Left lung (tissue), 10 donors: ENCODE data around the gene GFER. TPM values are rescaled to one million over a fixed set of nuclear protein-coding genes. Genes with fewer than 3 reads are reported as not detected.

Source experiments
- ATAC-seq: fragments of 200-7000 bp; cut with Tn5 transposase; one replicate; pipeline ENCODE4 v1.9.1; 2020; ENCODE audit warnings: moderate library complexity
- DNase-seq, 4 donors: peaks; one replicate each; pipeline ENCODE4 v3.0.0-alpha.2; 2013 to 2020
- H3K27ac ChIP-seq, 2 donors: fragments of 200-600 bp; sonication (generic) in 1 of 2; one replicate each; pipeline versions ENCODE4 v1.5.0 to v1.8.0; 2020 to 2021
- H3K27me3 ChIP-seq, 2 donors: fragments of 200-600 bp; sonication (generic) in 1 of 2; one replicate each; pipeline versions ENCODE4 v1.5.0 to v1.8.0; 2020 to 2021
- H3K36me3 ChIP-seq, 2 donors: fragments of 200-600 bp; sonication (generic) in 1 of 2; one replicate each; pipeline versions ENCODE4 v1.5.0 to v1.8.0; 2020 to 2021
- H3K4me1 ChIP-seq, 2 donors: fragments of 200-600 bp; one replicate each; pipeline ENCODE4 v1.8.0; 2021
- H3K4me3 ChIP-seq, 2 donors: fragments of 200-600 bp; sonication (generic) in 1 of 2; one replicate each; pipeline versions ENCODE4 v1.5.0 to v1.8.0; 2020 to 2021; ENCODE audit warnings: mild to moderate bottlenecking in 1 of 2
- H3K9me3 ChIP-seq, 2 donors: fragments of 200-600 bp; sonication (generic) in 1 of 2; one replicate each; pipeline versions ENCODE4 v1.5.0 to v1.8.0; 2020 to 2021
- CTCF ChIP-seq, 2 donors: fragments of 200-600 bp; sonication (generic) in 1 of 2; IDR thresholded peaks; one replicate each; pipeline versions ENCODE4 v1.5.0 to v1.8.0; 2021; ENCODE audit warnings: antibody characterized with exemption in 2 of 2
- intact Hi-C, 2 donors: fragments of 100-400 bp; cut with DNase I; formaldehyde crosslinking; loops; one replicate each; pipeline versions ENCODE4 v1.11.2 to v1.14.2; 2022
- polyA plus RNA-seq, 6 donors: library from polyadenylated mRNA; unstranded; fragments of 120-200 nt; gene quantifications; one replicate each; pipeline ENCODE4 v1.2.1, GENCODE V29; 2013; ENCODE audit not compliant: insufficient read length in 6 of 6
- total RNA-seq, 2 donors: library from RNA; stranded (reverse); fragmentation: NEBNext Ultra II Directional; extraction: Animal tissue kit (Norgen Biotek cat#: 25700); gene quantifications; one replicate each; pipeline ENCODE4 v1.2.1, GENCODE V29; 2021
- donor health status: DM: no; HTN: yes; CAD: no.
- donor health status: DM: no; HTN: no; CAD: no.

The GFER gene
- total and polyA plus RNA-seq, 8 donors, result 15.7 to 26.1 (median 20.0) TPM

GRCh38 chr16:2023092-2024031, 39.4 kb downstream of the GFER start:
- Histone ChIP-seq H3K27ac (peak overlapping the region; percentile 50 to 71), H3K27me3 (peaks cover 20 to 79% of the 10 kb centered on the region in 2 donors), H3K4me1 (peaks cover 22 to 63% of the 10 kb centered on the region in 2 donors), H3K9me3 (no peaks in the 10 kb centered on the region), H3K4me3 (peak overlapping the region in 1 of 2 donors; percentile 29), H3K36me3 (no peaks in the 10 kb centered on the region)
- ATAC-seq, result peak; percentile 95
- intact Hi-C loops, result loop anchor here in 1 of 2 donors (5.0 kb wide), 1 partner anchor 129 kb away; no protein-coding TSS in a partner anchor
- DNase-seq, result peak; percentile 89 to 100 (median 94)
- peak; percentile 92 to 99 for TF ChIP-seq CTCF (IDR thresholded peaks at IDR 0.05)

- H3K27me3 ChIP-seq, result peaks cover 20 to 78% of the 10 kb centered on the region in 2 donors
- TF ChIP-seq CTCF (IDR thresholded peaks at IDR 0.05), result no peak
- peak in 1 of 4 donors; percentile 56 for DNase-seq
- H3K4me3 ChIP-seq, result peak overlapping the region in 1 of 2 donors; percentile 29
- H3K36me3 ChIP-seq, result no peaks in the 10 kb centered on the region
- H3K27ac ChIP-seq, result peak overlapping the region; percentile 50 to 71
- no peaks in the 10 kb centered on the region for H3K9me3 ChIP-seq
- intact Hi-C loops, result loop anchor here in 1 of 2 donors (5.0 kb wide), 1 partner anchor 128 kb away; no protein-coding TSS in a partner anchor
- H3K4me1 ChIP-seq, result peaks cover 22 to 69% of the 10 kb centered on the region in 2 donors
- no peak for ATAC-seq
These were observed 40.0 kb downstream of the GFER start for GRCh38 chr16:2024032-2024420.

GRCh38 chr16:2025251-2025650, 41.3 kb downstream of the GFER start:
- DNase-seq, result peak in 1 of 4 donors; percentile 74
- Histone ChIP-seq H3K4me1 (peaks cover 18 to 70% of the 10 kb centered on the region in 2 donors), H3K27me3 (peaks cover 8 to 66% of the 10 kb centered on the region in 2 donors), H3K4me3 (no peak overlapping the region), H3K36me3 (peaks cover 0 to 6% of the 10 kb centered on the region in 2 donors), H3K9me3 (no peaks in the 10 kb centered on the region), H3K27ac (peak overlapping the region in 1 of 2 donors; percentile 71)
- no peak for ATAC-seq
- intact Hi-C loops, result no loop called here
- TF ChIP-seq CTCF (IDR thresholded peaks at IDR 0.05), result no peak

GRCh38 chr16:2025878-2026460, 42.0 kb downstream of the GFER start:
- Histone ChIP-seq H3K4me1 (peaks cover 17 to 65% of the 10 kb centered on the region in 2 donors), H3K27ac (peak overlapping the region; percentile 53 to 63), H3K36me3 (peaks cover 0 to 13% of the 10 kb centered on the region in 2 donors), H3K4me3 (peak overlapping the region; percentile 25 to 67), H3K27me3 (peaks cover 1 to 59% of the 10 kb centered on the region in 2 donors), H3K9me3 (no peaks in the 10 kb centered on the region)
- intact Hi-C loops, result no loop called here
- peak in 1 of 4 donors; percentile 68 for DNase-seq
- TF ChIP-seq CTCF (IDR thresholded peaks at IDR 0.05), result no peak
- no peak for ATAC-seq
